Motor neuron (in vitro differentiated cells): ENCODE data around the gene KLHL29. TPM values are rescaled to one million over a fixed set of nuclear protein-coding genes. Genes with fewer than 3 reads are reported as not detected.
"Not testable (repeated sequence)": the region's sequence is repeated elsewhere in the genome, so short reads cannot be mapped to it uniquely, and the experiment has no call there.

Experiments used
- ATAC-seq, 8 experiments: fragments of 200-7000 bp; cut with Tn5 transposase; replicated peaks in 6 of 8; 2 replicates each; pipeline ENCODE4 v1.8.0; 2021; ENCODE audit warnings: mild to moderate bottlenecking in 8 of 8, moderate library complexity in 8 of 8
- H3K27ac ChIP-seq, 2 donors: fragments of 250-450 bp; sonication (Bioruptor Pico); 2 replicates each; pipeline ENCODE4 v1.9.0; 2021; ENCODE audit warnings: antibody characterized with exemption in 2 of 2, mild to moderate bottlenecking in 2 of 2, moderate library complexity in 1 of 2
- H3K4me1 ChIP-seq, 2 donors: fragments of 250-450 bp; sonication (Bioruptor Pico); replicated peaks in 1 of 2; 2 replicates each; pipeline ENCODE4 v1.6.1; 2021; ENCODE audit warnings: antibody characterized with exemption in 2 of 2, mild to moderate bottlenecking in 2 of 2, moderate library complexity in 1 of 2
- H3K4me3 ChIP-seq, 5 donors: fragments of 250-450 bp; sonication (Bioruptor Pico); 2 replicates each; pipeline ENCODE4 v1.9.0; 2021; ENCODE audit warnings: antibody characterized with exemption in 5 of 5, mild to moderate bottlenecking in 5 of 5, moderate library complexity in 4 of 5
- WGBS, 10 experiments: fragments of 450-650 bp; shearing (Covaris generic); methylation state at CpG; one replicate each; pipeline ENCODE4 v1.0.0; 2022; 5-methylcytosine and 5-hydroxymethylcytosine counted together
- in situ Hi-C, 9 experiments: fragments of 400-800 bp; cut with MboI; loops; one replicate each; pipeline ENCODE4 v1.15.0; 2021; ENCODE audit warnings: low sequenced_read_pairs in 9 of 9, low pct_unique_long_range_greater_than_20kb in 2 of 9; ENCODE audit not compliant: unreplicated experiment in 9 of 9
- total RNA-seq, 8 experiments: library from RNA; unstranded; fragments of 300-600 nt; gene quantifications; 2 replicates each; pipeline versions ENCODE4 v1.2.3 to v1.2.4, GENCODE V29; 2022

Gene KLHL29
- total RNA-seq, 8 experiments from 2014 or later: 4.1 to 58.7 (median 5.4) TPM

DNA sequence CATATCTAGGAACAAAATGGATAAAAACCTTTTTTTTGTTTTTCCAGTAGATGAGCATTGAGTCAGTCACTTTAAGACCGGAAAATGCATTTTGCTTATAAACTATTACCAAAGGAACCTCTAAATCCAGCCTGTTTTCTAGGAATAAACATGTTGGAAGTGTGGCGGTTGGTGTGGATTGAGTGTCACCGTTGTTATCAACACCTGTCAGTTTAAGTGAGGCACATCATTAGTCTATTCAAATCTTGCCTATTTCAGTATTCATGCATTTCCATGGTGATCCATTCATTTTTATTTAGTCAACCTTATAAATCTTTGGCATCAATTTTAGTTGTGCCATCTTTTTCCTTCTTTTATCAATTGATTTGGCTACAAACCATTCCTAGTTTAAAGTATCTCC is 3.3 kb downstream of the KLHL29 start:
- 40 to 100% (median 92%) methylated on average over 1 to 3 of the region's 3 CpGs for WGBS, 10 experiments
- in situ Hi-C loops: no loop called here
- Histone ChIP-seq H3K4me1 (peaks cover 0 to 8% of the 10 kb centered on the region in 2 donors), H3K27ac (no peak overlapping the region), H3K4me3 (peak overlapping the region in 2 of 5 donors; percentile 63)
- no peak for ATAC-seq

DNA sequence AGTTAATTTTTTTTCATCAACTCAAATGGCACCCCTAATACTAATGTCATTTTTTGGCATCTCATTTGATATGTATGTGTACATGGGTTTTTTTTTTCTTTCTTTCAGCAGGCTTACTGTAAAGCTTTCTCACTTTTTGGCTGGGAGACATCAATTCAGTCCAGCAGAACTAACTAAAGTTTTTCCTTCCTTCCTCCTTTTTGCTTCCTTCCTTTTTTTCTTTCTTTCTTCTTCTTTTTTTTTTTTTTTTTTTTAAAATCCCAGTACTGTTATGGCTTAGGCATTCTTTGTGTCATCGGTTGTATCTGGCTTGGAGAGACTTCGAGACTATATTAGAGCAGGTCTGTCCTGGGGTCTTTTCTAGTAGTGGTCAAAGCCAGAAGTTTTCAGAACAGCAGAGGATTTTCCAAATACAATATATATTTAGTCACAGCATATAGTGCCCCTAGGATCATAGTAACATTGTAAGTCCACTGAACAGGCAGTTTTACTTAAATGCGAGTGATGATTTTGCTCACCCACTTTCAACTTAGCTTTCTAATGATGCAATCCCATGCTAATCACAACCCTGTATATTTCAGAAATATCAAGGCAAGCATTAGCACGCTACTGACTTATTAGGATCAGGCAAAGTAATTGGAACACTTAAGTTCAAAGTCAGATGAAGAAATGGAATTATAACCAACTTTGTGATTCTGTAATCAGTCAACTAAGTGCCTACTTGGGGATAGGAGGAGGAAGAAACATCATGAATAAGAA is 4.0 kb downstream of the KLHL29 start:
- WGBS, 10 experiments: 74 to 100% (median 91%) methylated on average over 3 to 4 of the region's 4 CpGs
- H3K4me3 ChIP-seq: peak overlapping the region in 1 of 5 donors; percentile 63
- no peak for ATAC-seq
- in situ Hi-C loops: no loop called here
- H3K4me1 ChIP-seq: peaks cover 0 to 8% of the 10 kb centered on the region in 2 donors
- H3K27ac ChIP-seq: no peak overlapping the region

DNA sequence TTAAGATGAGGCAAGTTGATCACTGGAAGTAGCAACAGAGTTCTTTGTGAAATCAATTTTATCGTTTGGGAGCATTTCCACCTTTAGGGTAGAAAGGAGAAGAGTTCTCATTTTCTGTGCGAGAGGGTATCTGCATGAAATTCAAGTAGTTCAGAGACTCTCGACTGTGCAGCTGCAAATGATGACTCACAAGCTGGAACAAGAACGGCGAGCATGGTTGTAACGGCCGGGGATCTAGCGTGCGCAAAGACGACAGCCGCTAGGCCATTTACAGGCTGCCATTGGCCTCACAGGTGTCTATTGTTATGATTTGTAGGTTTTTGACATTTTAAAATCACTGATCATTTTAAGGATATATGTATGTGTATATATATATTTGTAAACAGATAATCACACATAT is 5.2 kb downstream of the KLHL29 start:
- no peak overlapping the region for H3K4me3 ChIP-seq
- WGBS, 10 experiments: 72 to 100% (median 89%) methylated on average over 1 to 10 of the region's 11 CpGs; no CpG with 5 or more reads in 1 of the 10 experiments
- no peak overlapping the region for H3K27ac ChIP-seq
- H3K4me1 ChIP-seq: peaks cover 0 to 8% of the 10 kb centered on the region in 2 donors
- in situ Hi-C loops: no loop called here
- no peak for ATAC-seq

DNA sequence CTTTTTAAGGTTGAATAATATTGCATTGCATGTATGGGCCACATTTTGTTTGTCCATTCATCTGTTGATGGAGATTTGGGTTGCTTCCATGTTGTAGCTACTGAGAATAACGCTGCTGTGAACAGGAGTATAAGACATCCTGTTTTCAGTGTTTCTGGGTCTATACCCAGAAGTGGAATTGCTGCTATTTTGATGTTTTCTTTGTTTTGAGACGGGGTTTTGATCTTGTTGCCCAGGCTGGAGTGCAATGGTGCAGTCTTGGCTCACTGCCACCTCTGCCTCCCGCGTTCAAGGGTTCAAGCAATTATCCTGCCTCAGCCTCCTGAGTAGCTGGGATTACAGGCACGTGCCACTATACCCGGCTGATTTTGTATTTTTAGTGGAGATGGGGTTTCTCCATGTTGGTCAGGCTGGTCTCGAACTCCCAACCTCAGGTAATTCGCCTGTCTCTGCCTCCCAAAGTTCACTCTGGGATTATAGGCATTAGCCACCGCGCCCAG is 6.3 kb downstream of the KLHL29 start:
- 77 to 100% (median 97%) methylated on average over 1 to 8 of the region's 10 CpGs; no CpG with 5 or more reads in 2 of the 10 experiments for WGBS, 10 experiments
- in situ Hi-C loops, H3K4me3 ChIP-seq, ATAC-seq, H3K4me1 ChIP-seq, H3K27ac ChIP-seq: not testable (repeated sequence)

DNA sequence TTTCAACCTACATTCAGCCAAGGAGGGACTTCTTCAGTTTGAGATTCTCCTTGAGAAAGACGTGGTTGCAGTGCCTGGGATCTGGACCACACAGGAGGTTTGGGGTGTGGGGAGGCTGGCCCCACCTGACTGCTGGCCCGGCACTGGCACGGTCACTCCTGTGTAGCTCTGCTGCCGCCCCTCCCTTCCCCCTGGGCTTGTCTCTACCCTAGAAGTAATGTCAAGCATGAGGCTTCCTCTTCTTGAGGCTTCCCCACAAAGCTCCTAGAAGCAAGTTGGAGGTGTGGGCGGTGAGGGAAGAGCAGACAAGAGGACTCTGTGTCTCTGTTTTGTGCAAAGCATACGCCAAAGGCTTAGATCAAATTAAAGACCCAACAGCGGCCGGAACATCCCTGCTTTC is 8.7 kb downstream of the KLHL29 start:
- in situ Hi-C loops: no loop called here
- H3K4me1 ChIP-seq: no peaks in the 10 kb centered on the region
- H3K27ac ChIP-seq: no peak overlapping the region
- ATAC-seq: peak in 2 of 8 experiments; percentile 22 to 33
- WGBS, 10 experiments: 58 to 100% (median 81%) methylated on average over 1 to 7 of the region's 8 CpGs; no CpG with 5 or more reads in 2 of the 10 experiments
- no peak overlapping the region for H3K4me3 ChIP-seq

DNA sequence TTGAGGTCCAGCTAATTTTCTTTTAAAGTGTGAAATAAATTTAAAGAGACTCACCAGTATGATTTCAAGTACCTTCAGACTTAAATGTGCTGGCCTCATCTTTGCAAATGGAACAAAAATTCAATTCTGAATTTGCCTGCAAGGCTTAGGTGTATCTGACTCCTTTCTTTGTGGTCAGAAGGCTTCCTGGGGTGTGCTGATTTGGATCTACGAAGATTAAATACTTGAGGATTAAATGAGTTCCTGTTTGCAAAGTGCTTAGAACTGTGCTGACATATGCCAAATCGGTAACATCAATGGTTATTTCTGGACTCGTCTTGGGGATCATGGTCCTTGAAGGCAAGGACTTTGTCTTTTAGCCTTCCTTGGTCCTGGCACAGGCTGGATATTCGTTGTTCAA is 9.7 kb downstream of the KLHL29 start:
- no peak overlapping the region for H3K4me3 ChIP-seq
- ATAC-seq: no peak
- in situ Hi-C loops: no loop called here
- H3K4me1 ChIP-seq: no peaks in the 10 kb centered on the region
- H3K27ac ChIP-seq: no peak overlapping the region
- WGBS, 10 experiments: 63 to 100% (median 80%) methylated on average over 1 to 4 of the region's 4 CpGs; no CpG with 5 or more reads in 1 of the 10 experiments

DNA sequence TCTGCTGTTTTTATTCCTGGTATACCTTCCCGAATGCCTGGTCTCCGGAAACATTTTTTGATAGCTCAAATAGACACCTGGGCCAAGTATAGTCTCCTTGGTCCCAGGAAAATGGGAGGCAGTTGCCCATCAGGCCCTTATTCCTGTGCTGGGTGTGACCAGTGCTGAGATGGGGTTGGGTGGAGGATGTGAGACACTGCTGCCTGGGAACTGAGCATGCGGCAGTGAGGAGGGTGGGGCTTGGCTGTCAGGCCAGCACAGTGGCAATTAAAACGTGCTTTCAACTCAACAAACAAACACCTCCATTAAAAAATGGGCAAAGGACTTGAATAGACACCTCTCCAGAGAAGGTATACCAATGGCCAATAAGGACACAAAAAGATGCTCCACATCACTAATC is 12.5 kb downstream of the KLHL29 start:
- Histone ChIP-seq H3K4me1 (no peaks in the 10 kb centered on the region), H3K27ac (no peak overlapping the region), H3K4me3 (no peak overlapping the region)
- ATAC-seq: peak in 3 of 8 experiments; percentile 55 to 94 (median 80)
- in situ Hi-C loops: no loop called here
- WGBS, 10 experiments: 0 to 80% (median 71%) methylated on average over 1 to 4 of the region's 4 CpGs; no CpG with 5 or more reads in 5 of the 10 experiments

DNA sequence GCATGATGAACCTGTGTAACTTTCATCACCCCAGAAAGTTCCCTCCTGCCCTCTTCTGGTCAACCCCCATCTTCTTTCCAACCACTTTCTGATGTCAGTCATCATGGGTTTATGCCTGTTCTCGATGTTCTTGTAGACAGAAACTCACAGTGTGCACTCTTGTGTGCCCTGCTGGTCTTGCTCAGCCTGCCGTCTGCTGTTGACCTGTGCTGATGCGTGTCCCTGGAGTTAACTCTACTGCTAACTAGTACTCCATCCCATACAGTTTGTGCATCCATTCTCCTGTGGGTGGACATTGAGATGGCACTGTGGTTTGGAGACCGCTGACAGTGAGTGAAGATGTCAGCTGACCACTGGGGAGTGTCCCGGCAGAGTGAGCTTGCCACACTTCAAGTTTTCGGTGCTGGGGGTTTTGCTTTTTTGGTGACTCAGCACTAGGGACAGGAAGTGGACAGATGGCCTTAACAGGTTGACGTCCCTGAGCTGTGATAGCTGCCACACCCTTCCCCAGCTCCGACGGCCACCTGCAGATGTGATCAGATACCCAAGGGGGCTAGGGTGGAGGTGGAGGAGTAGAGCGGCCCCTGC is 14.8 kb downstream of the KLHL29 start:
- no peak overlapping the region for H3K4me3 ChIP-seq
- no peak for ATAC-seq
- H3K4me1 ChIP-seq: peaks cover 12 to 18% of the 10 kb centered on the region in 2 donors
- H3K27ac ChIP-seq: no peak overlapping the region
- WGBS, 10 experiments: 80 to 100% (median 96%) methylated on average over 1 to 3 of the region's 10 CpGs; no CpG with 5 or more reads in 2 of the 10 experiments
- in situ Hi-C loops: no loop called here

DNA sequence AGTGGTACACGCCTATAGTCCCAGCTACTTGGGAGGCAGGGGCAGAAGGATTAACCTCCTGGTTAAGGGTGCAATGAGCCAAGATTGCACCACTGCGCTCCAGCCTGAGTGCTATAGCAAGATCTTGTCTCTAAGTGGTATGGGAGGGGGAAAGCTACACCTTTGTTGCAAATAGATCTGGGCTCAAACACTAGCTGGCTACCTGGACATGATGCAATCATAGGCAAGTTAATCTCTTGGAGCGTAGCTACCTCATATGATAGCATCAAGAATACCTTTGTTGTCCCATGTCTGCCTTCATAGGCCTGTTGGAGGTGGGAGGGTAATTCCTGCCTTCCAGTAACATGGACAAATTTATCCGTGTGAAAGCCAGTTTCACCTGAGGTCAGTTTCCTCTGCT is 15.7 kb downstream of the KLHL29 start:
- Histone ChIP-seq H3K4me3 (no peak overlapping the region), H3K4me1 (peaks cover 13 to 19% of the 10 kb centered on the region in 2 donors), H3K27ac (no peak overlapping the region)
- in situ Hi-C loops: no loop called here
- 75 to 100% (median 99%) methylated on average over 1 to 4 of the region's 4 CpGs; no CpG with 5 or more reads in 2 of the 10 experiments for WGBS, 10 experiments
- ATAC-seq: peak in 1 of 8 experiments; percentile 21

DNA sequence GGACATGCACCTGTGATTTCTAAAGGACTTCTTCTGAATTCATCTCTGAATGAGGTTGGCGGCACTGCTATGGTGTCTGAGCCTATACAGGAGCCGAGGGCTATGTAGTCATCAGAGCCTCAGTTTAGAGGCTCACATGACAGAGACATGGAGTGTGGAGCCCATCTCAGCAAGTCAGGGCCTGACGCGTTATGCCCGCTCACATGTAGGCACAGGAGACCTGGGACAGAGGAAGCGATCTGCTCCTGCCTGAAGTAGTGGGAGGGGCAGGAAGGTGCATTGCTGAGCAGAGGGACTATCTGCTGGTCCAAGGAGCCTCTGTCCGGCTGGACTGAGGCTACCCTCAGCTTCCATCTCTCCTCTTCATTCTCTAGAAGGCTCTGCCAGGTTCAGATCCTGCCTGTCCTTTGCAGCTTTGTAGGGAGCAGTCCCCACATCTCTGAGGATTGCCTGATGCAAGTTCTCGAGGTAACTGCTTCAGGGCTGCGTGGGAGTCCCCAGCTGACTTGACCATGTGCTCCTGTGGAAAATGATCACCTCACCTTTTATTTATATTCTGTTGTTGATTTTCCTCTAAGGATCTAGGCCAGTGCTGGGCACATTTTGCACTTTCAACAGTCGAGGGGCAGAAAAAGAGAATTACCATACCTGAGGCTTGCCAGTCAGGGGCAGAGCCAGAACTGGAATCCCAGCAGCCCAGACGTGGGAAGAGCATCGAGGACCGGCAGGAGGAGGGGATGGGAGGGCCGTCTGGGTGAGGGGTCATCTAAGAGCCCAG is 16.6 kb downstream of the KLHL29 start:
- in situ Hi-C loops: no loop called here
- no peak for ATAC-seq
- Histone ChIP-seq H3K27ac (no peak overlapping the region), H3K4me1 (peaks cover 13 to 19% of the 10 kb centered on the region in 2 donors), H3K4me3 (no peak overlapping the region)
- 60 to 91% (median 82%) methylated on average over 1 to 9 of the region's 14 CpGs; no CpG with 5 or more reads in 4 of the 10 experiments for WGBS, 10 experiments

DNA sequence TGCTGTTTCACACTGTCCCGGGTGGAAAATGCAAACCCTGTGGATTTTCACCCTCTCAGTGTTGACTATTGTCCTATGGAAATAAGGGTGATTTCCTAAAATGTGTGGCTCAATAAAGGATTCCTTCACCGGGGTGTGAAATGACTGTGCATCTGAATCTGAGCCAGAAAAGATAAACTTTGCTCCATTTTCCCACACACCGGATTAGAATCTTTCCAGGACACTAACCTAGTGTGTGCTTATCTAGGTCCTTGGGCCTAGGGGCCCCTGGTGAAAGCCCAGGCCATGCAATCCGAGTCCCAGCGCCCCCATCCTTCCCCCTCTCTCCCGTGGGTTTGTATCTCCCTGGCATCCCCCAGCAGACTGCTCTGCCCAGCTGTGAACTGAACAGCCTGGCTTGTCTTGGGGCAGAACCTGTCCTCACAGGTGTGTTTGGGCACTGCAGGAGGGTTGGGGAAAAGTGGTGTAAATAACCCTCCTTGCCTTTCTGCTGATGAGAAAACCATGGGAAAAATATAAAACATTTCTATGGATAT is 17.3 kb downstream of the KLHL29 start:
- Histone ChIP-seq H3K27ac (no peak overlapping the region), H3K4me3 (no peak overlapping the region), H3K4me1 (peaks cover 13 to 19% of the 10 kb centered on the region in 2 donors)
- 80 to 98% (median 81%) methylated on average over 1 to 4 of the region's 6 CpGs; no CpG with 5 or more reads in 7 of the 10 experiments for WGBS, 10 experiments
- in situ Hi-C loops: no loop called here
- no peak for ATAC-seq

DNA sequence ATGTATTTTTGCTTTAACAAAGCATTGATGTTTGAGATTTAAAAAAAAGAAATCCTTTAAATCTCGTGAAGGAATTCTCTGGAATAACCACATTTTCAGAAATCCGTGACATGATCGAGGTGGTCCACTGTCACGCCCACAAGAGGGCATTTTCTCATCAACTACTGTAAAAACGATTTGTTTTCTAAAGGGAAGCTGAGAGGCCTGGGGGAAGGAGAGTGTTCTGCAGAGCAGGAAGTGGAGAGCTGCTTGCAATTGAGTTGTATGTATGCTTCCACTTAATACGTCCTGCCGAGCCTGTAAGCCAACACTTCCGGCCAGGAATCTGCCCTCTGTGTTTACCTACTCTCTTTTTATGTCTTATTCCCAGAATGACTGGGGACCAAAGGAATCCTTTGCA is 19.4 kb downstream of the KLHL29 start:
- H3K4me1 ChIP-seq: peaks cover 13 to 22% of the 10 kb centered on the region in 2 donors
- peak overlapping the region in 1 of 2 donors; percentile 31 for H3K27ac ChIP-seq
- peak; percentile 86 to 96 (median 90) for ATAC-seq
- WGBS, 10 experiments: 4 to 38% (median 19%) methylated on average over 3 to 8 of the region's 8 CpGs; no CpG with 5 or more reads in 1 of the 10 experiments
- H3K4me3 ChIP-seq: no peak overlapping the region
- in situ Hi-C loops: no loop called here
